Lung (tissue), 12 donors: Measurements from ENCODE around the gene MYO18A. TPM values are rescaled to one million over a fixed set of nuclear protein-coding genes. Genes with fewer than 3 reads are reported as not detected.

Source experiments
- ATAC-seq: fragments of 200-7000 bp; cut with Tn5 transposase; one replicate; pipeline ENCODE4 v1.9.1; 2020; ENCODE audit warnings: moderate number of reproducible peaks; ENCODE audit not compliant: insufficient read depth, low FRiP score
- DNase-seq, 3 donors: peaks; one replicate each; pipeline ENCODE4 v3.0.0-alpha.2; 2013 to 2017
- H3K27ac ChIP-seq, 2 donors: one replicate each; pipeline ENCODE4 v1.5.1; 2013; ENCODE audit warnings: mild to moderate bottlenecking in 2 of 2, moderate library complexity in 2 of 2, control low read depth in 1 of 2, inconsistent platforms in 1 of 2, low read depth in 1 of 2, low read length in 1 of 2
- H3K27me3 ChIP-seq, 3 donors: one replicate each; pipeline ENCODE4 v1.5.1; 2013; ENCODE audit warnings: low read length in 2 of 3; ENCODE audit not compliant: control insufficient read depth in 3 of 3, insufficient read depth in 3 of 3
- H3K36me3 ChIP-seq, 4 donors: one replicate each; pipeline ENCODE4 v1.5.1; 2013; ENCODE audit warnings: low read length in 4 of 4, mild to moderate bottlenecking in 1 of 4, moderate library complexity in 1 of 4; ENCODE audit not compliant: control insufficient read depth in 4 of 4, insufficient read depth in 4 of 4
- H3K4me1 ChIP-seq, 5 donors: one replicate each; pipeline ENCODE4 v1.5.1; 2013; ENCODE audit warnings: low read length in 5 of 5, mild to moderate bottlenecking in 2 of 5, moderate library complexity in 1 of 5; ENCODE audit not compliant: control insufficient read depth in 5 of 5, insufficient read depth in 5 of 5
- H3K4me3 ChIP-seq: one replicate; pipeline ENCODE4 v1.5.1; 2013; ENCODE audit warnings: mild to moderate bottlenecking, control low read depth, moderate library complexity
- H3K9ac ChIP-seq, 2 donors: one replicate each; pipeline ENCODE4 v1.5.1; 2013; ENCODE audit warnings: low read length in 2 of 2, control low read depth in 1 of 2; ENCODE audit not compliant: insufficient read depth in 1 of 2
- H3K9me3 ChIP-seq, 4 donors: one replicate each; pipeline ENCODE4 v1.5.1; 2013; ENCODE audit warnings: low read length in 3 of 4, mild to moderate bottlenecking in 1 of 4, moderate library complexity in 1 of 4; ENCODE audit not compliant: control insufficient read depth in 4 of 4, insufficient read depth in 3 of 4
- WGBS, 2 donors: extraction: QIAGEN DNeasy Blood & Tissue Kit; methylation state at CpG; one replicate each; pipeline ENCODE4 v1.1.7; 2013; 5-methylcytosine and 5-hydroxymethylcytosine counted together
- polyA plus RNA-seq, 2 donors: library from polyadenylated mRNA; stranded (reverse); fragments of 200-250 nt; gene quantifications; one replicate each; pipeline ENCODE4 v1.2.1, GENCODE V29; 2013
- total RNA-seq, 2 donors: library from RNA; depleted of rRNA in 1 of 2; stranded (reverse); fragments of >200 nt in 1 of 2; gene quantifications; one replicate each; pipeline ENCODE4 v1.2.1, GENCODE V29; 2014 to 2021
- TF ChIP-seq, protein P1 (sequence below): IDR thresholded peaks from 2 replicates; pipeline ENCODE4 v1.5.1; 2012; ENCODE audit warnings: mild to moderate bottlenecking; ENCODE audit errors: control extremely low read depth, extremely low read depth
- donor health status: control.
- donor health status: control.
- donor health status: Bipolar disorder and iron deficiency.
- donor health status: healthy.
- donor health status: DM: yes; HTN: yes; CAD: no.

The MYO18A gene
- total and polyA plus RNA-seq, 4 donors = 19.0 to 65.2 (median 49.3) TPM

GRCh38 chr17:29179232-29180033, 765 bp downstream of the MYO18A start:
- WGBS, 2 donors = 19 to 39% methylated on average over 27 to 28 of the region's 28 CpGs
- Histone ChIP-seq H3K9ac (peak overlapping the region in 1 of 2 donors; percentile 60), H3K27me3 (no peaks in the 10 kb centered on the region), H3K36me3 (no peaks in the 10 kb centered on the region), H3K27ac (peak overlapping the region; percentile 84 to 89), H3K4me1 (peaks cover 0 to 45% (median 17%) of the 10 kb centered on the region in 5 donors), H3K4me3 (peak overlapping the region; percentile 45), H3K9me3 (no peaks in the 10 kb centered on the region)
- TF ChIP-seq, protein P1, sequence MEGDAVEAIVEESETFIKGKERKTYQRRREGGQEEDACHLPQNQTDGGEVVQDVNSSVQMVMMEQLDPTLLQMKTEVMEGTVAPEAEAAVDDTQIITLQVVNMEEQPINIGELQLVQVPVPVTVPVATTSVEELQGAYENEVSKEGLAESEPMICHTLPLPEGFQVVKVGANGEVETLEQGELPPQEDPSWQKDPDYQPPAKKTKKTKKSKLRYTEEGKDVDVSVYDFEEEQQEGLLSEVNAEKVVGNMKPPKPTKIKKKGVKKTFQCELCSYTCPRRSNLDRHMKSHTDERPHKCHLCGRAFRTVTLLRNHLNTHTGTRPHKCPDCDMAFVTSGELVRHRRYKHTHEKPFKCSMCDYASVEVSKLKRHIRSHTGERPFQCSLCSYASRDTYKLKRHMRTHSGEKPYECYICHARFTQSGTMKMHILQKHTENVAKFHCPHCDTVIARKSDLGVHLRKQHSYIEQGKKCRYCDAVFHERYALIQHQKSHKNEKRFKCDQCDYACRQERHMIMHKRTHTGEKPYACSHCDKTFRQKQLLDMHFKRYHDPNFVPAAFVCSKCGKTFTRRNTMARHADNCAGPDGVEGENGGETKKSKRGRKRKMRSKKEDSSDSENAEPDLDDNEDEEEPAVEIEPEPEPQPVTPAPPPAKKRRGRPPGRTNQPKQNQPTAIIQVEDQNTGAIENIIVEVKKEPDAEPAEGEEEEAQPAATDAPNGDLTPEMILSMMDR = no peak
- no peak for ATAC-seq
- DNase-seq = peak in 2 of 3 donors; percentile 47 to 59

DNA sequence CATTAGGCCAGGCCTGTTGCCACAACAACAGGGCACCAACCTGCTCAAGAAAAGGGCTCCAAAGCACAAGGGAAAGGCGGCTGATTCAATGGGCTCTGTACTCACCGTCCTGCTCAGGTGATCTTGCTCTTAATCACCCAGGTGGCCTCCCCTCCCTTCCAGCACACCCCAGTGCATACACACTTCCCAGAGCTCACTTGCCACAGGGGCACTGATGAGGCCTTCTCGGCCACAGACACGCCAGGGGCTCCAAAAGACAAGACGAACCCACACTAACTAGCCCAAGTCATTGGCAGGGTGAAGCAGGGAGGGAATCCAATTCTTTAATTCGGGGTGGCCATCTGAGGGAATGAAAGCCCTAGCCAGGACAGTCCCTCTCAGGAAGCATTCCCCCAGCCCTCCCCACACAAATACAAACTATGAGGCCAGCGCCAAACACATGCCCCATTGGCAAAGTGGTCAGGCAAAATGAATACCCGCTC, 1.4 kb downstream of the MYO18A start:
- H3K36me3 ChIP-seq = no peaks in the 10 kb centered on the region
- H3K9me3 ChIP-seq = no peaks in the 10 kb centered on the region
- peak overlapping the region; percentile 84 to 89 for H3K27ac ChIP-seq
- TF ChIP-seq, protein P1 = no peak
- H3K27me3 ChIP-seq = no peaks in the 10 kb centered on the region
- H3K4me1 ChIP-seq = peaks cover 0 to 45% (median 17%) of the 10 kb centered on the region in 5 donors
- DNase-seq (no peak), ATAC-seq (no peak)
- H3K4me3 ChIP-seq = no peak overlapping the region
- WGBS, 2 donors = 46 to 67% methylated on average over 8 of the region's 8 CpGs
- peak overlapping the region in 1 of 2 donors; percentile 0 for H3K9ac ChIP-seq

DNA sequence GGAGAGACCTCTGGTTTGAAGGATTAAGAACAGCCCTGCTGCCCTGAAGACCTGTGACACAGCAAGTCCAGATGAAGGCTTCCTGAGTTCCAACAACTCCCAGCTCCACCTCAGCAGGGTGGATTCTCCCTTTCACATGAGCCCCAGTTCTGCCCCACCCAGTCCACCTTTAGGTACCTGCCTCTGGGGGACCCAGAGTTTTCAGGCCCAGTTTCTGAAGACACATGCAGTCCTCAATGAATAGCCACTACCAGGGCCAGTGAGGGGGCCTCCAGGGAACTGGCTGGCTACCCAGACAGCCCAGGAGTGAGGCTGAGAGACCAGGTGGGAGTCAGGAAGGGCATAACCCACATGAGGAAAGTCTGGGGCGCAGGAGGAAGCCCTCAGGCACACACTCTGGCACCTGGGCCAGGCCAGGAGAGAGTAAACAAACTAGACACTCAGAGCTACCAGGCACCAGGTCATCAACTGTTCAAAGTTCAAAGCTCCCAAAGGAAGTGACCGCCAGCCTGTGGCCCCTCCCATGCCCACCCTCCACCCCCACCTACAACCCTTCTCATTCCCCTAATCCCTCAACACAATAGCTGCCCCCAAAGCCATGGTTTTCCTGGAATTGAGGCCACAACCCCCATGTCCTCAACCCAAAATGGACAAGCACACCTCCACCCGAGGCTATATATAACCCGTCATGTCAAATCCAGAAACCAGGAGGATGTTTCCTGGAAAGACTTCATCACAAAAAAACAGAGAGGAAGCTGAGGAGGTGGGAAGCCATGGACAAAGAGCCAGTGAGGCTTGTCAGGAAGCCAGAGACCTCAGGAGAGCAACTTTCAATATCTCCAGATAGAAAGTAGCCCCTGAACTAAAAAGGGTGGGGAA, 2.1 kb downstream of the MYO18A start:
- DNase-seq (no peak), ATAC-seq (no peak)
- peaks cover 0 to 45% (median 17%) of the 10 kb centered on the region in 5 donors for H3K4me1 ChIP-seq
- no peaks in the 10 kb centered on the region for H3K9me3 ChIP-seq
- H3K36me3 ChIP-seq = no peaks in the 10 kb centered on the region
- H3K4me3 ChIP-seq = no peak overlapping the region
- no peaks in the 10 kb centered on the region for H3K27me3 ChIP-seq
- no peak overlapping the region for H3K9ac ChIP-seq
- peak overlapping the region; percentile 89 to 90 for H3K27ac ChIP-seq
- 47 to 48% methylated on average over 4 of the region's 4 CpGs for whole genome bisulfite sequencing, 2 donors
- TF ChIP-seq, protein P1 = no peak
